ENCODE data around the gene GPRC5D.

GPRC5D gene

GRCh38 chr12:12916135-12916944 lies 35.6 kb downstream of the GPRC5D start:
- TF ChIP-seq CTCF (IDR thresholded peaks at IDR 0.05; ENCODE audit: extremely low read depth, missing control alignments), result peak; percentile 97
- peak; percentile 81 for DNase-seq (ENCODE audit: low spot score)

GRCh38 chr12:12915656-12916055 lies 36.3 kb downstream of the GPRC5D start:
- no peak for DNase-seq (ENCODE audit: low spot score)
- TF ChIP-seq CTCF (IDR thresholded peaks at IDR 0.05; ENCODE audit: extremely low read depth, missing control alignments), result no peak

GRCh38 chr12:12912711-12913110 lies 39.3 kb downstream of the GPRC5D start:
- TF ChIP-seq CTCF (IDR thresholded peaks at IDR 0.05; ENCODE audit: extremely low read depth, missing control alignments), result no peak
- no peak for DNase-seq (ENCODE audit: low spot score)

GRCh38 chr12:12909995-12910420 lies 42.0 kb downstream of the GPRC5D start:
- no peak for DNase-seq (ENCODE audit: low spot score)
- no peak for TF ChIP-seq CTCF (IDR thresholded peaks at IDR 0.05; ENCODE audit: extremely low read depth, missing control alignments)

GRCh38 chr12:12909228-12909994 lies 42.6 kb downstream of the GPRC5D start:
- peak; percentile 38 for DNase-seq (ENCODE audit: low spot score)
- TF ChIP-seq CTCF (IDR thresholded peaks at IDR 0.05; ENCODE audit: extremely low read depth, missing control alignments), result no peak

GRCh38 chr12:12908711-12909110 lies 43.3 kb downstream of the GPRC5D start:
- no peak for DNase-seq (ENCODE audit: low spot score)
- TF ChIP-seq CTCF (IDR thresholded peaks at IDR 0.05; ENCODE audit: extremely low read depth, missing control alignments), result no peak

- DNase-seq (ENCODE audit: low spot score), result no peak
- no peak for TF ChIP-seq CTCF (IDR thresholded peaks at IDR 0.05; ENCODE audit: extremely low read depth, missing control alignments)
Measured at GRCh38 chr12:12908252-12908651, 43.7 kb downstream of the GPRC5D start.

All from GM20000 (cell line).